CD4-positive, alpha-beta T cell treated with Interleukin-12 subunit alpha and Interleukin-12 subunit beta, for 1 hour (primary cell): Measurements from ENCODE around the gene LDHAL6B.

Experiments used
- DNase-seq: peaks from one replicate; pipeline ENCODE4 v3.0.0-alpha.2; 2020

Gene LDHAL6B

DNA sequence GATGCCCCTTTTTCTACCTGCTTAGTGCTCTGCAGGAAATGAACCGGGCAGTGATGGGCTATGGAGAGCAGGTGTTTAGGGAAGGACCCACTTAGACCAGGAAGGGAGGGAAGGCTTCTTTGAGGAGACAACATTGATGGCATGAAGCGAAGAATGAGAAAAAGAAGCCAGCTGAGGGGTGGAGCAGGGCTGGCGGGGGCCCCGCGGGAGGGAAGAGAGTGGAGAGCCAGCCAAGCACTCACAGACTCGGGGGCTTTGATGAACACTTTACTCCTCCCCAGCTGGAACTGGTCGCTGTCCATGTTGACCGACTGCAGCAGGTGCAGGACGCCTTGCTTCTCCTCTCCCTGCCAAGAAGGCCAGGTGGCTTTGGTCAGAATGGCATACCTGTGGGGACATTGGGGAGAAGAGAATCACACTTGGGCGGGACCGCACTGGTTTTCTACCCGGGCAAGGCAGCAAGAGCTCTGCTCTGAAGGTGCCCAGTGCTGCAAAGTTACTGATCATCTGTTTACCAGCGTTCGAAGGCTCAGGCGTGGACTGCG, 28.4 kb upstream of the LDHAL6B start:
- DNase-seq: no peak

DNA sequence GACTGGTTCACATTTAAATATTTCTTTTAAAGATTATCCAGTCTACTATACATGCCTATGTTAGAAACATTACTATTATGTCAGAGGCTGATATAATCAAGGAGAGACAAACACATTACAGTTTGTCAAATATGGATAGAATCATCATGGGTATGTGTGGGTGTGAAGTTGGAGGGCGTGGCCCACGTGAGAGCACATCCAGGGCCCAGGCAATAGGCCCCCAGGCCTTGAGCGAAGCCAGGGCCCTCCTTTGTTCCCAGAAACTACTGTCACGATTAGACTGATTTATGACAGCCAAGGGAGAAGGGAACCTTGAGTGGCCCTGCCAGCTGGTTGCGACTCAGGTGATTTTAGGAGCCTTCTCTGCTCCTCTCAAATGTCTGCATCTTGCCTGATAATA, 26.9 kb upstream of the LDHAL6B start:
- no peak for DNase-seq

DNA sequence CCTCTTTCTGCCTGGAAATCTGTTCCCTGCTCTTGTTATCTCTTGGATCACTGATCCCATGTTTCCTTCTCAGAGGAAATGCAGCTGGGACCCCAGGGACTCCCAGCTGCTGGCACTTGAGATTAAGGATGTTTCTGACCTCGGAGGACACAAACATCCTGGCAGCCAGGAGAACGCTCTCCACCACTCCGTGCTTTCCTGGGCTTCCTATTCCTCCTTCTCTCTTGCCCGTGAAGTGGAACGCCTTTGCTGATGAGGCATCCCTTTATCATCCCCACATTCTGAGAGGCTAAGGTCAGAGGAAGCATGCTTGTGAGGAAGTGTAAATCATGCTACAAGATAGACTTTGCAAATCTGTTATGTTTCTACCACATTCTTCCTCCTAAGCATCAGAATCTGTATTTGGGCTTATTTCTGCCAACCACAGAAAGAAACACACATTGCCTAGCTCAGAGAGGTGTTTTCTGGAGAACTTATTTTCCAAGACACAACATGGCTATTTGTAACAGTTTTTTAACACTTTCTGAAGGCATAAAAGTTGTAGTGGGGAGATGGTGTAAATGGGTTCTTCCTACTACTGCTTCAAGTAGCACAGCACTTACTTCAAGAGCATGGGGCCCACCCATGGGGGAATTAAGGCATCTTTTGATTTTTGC, 25.6 kb upstream of the LDHAL6B start:
- DNase-seq: no peak

DNA sequence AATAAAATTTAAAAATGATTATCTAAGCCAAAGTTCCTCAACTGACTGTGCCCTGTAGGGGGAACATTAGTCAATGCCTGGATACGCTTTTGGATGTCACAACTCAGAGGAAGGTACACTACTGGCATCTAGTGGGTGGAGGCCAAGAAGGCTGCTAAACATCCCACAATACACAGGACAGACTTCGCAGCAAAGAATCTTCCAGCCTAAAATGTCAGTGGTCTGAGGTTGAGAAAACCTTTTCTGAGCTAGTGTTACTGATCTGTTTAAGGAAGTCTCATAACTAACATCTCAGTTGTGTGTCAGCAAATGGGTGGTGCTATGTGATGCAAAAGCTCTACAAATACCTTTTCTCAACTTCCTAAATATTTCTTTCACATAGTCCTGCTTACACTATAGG, 20.9 kb upstream of the LDHAL6B start:
- no peak for DNase-seq

DNA sequence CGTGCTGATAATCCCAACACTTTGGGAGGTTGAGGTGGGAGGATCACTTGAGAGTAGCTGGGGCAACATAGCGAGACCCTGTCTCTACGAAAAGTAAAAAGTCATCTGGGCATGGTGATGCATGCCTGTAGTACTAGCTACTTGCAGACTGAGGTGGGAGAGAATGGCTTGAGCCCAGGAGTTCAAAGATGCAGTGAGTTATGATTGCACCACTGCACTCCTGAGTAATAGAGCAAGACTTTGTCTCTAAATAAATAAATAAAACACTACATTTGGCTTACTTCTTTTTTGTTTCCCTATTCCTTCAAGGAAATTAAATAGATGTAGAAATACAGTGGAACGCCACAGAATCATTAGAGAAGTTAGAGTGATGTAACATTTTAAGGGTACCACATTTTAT, 20.1 kb upstream of the LDHAL6B start:
- no peak for DNase-seq

DNA sequence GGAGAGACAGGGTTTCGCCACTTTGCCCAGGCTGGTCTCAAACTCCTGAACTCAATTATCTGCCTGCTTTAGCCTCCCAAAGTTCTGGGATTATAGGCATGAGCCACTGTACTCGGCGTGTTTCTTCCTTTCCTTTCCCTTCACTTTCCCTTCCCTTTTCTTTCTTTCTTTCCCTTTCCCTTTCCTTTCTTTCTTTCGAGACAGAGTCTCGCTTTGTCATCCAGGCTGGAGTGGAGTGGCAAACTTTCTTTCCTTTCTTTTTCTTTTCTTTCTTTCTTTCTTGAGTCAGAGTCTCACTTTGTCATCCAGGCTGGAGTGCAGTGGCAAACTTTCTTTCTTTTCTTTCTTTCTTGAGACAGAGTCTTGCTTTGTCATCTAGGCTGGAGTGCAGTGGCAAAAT, 17.4 kb upstream of the LDHAL6B start:
- no peak for DNase-seq

DNA sequence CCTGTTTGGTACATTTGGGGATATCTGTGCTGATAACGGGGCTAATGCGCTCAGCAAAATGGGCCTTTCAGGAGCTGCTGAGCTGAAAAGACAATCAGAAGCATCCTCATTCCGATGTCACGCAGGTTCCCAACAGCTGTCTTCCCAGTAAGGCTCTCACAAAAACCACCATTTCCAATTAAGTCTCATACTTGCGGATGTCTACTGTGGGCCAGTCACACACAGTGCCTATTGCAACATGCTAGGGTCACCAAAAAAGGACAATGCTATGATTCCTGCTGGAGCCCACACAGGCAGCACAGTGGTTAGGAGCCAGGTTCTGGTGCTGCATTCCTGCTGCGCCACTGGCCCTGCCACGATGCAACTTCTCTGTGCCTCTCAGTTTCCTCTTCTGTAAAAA, 16.4 kb upstream of the LDHAL6B start:
- DNase-seq: no peak

DNA sequence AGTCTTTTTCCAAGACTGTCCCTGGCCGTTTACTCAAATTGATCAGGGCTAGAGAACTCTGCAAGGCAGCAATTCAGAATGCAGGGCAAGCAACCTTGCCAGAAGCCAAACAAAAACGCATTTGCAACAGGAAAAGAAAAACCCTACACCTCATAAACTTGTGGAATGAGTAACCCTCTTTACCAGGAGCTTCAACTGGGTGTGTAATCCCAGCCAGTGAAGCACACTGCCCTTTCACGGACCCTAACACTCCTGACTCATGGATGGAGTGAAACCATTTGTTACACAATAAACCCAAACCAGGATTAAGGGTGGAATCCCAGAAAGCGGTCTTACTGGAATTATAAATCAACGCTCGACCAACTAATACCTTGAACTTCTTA, 14.8 kb upstream of the LDHAL6B start:
- DNase-seq: no peak

DNA sequence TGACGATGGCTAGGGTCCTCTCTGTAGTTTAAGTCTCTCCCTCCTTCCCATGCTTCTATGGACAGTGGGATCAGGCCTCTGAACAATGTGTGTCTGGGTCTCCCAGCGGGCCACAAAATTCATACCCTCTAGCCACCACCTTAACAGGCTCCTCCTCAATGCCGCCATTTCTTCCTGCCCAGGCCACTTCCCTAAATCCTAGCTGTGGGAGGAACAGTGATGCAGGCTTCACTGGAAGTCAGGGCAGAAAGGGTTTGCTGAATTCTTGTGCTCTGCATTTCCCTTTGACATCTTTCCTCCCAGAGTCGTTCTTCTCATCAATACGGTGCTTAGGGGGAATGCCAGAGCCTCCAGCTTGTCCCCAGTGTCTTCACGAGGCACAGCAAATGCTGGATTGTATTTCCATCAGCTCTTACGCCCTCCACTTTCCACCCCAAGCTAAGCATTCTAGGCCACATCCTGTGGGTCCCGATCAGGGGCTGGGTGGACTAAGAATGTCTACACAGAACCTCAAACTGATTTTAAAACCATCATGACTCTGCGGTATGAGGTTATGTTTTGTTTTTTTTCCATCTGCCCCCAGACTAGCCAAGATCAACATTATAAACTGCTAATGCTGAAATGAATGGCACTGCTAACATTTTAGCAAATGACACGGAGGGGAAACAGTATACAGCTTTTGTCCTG, 11.9 kb upstream of the LDHAL6B start:
- DNase-seq: no peak

DNA sequence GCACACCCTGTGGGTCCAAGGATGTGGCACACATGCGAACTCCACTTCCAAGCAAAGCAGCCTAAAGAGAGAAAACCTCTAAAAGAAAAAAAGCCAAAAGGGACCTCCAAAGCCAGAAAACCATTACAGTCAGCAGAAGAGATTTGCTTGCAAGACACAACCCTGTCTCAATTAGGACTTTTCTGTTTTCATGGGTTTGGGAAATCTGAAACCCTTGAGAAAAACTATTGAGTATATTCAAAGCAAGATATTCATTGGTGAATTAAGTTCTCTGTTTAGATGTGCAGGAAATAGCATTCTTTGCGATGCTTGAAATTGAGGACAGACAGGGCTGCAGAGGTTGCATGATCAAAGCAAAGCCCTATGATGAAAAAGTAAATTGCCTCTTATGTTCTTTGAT, 10.2 kb upstream of the LDHAL6B start:
- no peak for DNase-seq

DNA sequence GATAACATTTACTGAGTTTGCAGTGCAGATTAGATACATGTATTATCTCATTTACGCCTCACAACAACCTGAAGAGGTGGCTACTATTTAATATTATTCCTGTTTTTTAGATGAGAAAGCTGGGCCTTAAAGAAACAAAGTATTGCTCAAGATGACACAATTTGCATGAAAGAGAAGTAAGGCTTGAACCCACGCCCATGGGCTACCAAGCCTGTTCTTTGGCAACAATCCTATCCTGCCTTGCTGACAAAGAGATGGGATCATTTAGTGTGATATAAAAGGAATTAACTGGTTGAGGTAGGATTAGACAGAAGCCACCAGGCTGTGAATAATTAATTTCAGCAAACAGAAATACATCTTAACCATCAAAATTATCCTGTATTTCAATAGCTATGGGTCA, 9.2 kb upstream of the LDHAL6B start:
- DNase-seq: no peak

DNA sequence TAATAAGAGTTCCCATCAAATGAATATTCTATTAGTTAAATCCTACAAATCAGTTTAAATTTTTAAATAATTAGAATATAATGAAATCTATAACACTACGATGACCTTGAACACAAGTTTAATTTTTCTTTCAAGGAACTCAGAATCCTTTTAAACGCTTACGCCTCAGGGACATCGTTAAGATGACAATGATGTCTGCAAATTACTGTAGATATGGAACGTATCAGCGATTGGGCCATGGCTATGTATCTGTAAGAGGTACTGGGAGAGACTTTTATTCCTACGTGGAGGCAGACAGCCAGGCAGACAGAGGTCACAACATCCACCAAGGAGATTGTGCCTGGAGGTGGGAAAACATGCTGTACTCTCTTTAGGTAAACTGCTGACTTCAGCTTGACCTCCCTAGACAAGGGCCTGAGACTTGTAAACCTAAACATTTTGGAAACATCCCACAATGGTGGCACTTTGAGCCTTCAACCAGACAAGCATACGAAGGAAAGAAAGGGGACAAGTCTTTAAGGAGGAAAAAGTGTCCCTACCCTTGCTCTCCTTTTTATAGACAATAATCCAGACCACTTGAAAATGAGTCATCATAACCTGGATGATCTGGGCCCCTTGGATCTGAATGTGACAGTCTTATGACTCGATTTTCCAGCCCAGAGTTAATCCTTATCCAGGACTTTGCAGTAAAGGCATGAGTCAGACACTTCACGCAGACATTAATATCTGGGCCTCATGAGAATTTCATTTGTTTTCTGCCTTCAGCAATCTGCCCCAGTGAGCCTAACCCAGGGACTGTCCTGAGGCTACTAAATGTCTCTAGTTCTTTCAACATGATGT, 6.8 kb upstream of the LDHAL6B start:
- no peak for DNase-seq

DNA sequence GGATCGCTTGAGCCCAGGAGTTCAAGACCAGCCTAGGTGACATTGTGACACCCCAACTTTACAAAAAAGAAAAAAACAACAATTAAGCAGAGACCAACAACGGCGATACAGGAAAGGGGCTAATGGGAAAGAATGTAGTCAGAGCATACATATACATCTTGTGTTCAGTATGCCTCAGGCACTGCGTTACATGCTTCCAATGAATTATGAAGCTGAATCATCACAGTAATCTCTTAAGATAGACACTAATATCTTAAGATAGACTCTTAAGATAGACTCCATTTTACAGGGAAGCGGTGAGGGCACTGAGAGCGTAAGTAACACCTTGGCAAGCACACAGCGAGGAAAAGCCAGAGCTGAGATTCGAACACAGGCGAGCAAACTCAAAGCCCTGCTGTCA, 6.1 kb upstream of the LDHAL6B start:
- no peak for DNase-seq

DNA sequence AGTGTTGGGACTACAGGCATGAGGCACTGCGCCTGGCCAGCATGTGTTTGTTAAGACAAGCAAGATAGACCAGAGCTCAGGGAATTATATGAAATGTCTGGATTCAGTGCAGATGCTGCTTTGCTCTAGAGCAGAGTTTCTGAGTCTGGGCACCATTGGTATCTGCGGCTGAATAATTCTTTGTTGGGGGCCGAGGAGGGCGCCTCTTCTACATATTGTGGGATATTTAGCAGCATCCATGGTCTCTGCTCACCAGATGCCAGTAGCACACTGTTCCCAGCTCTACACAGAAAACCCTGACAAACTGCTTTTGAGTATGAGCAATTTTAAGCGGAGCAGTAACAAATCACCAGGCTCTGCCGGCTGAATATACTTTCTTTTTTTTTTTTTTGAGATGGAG, 3.6 kb upstream of the LDHAL6B start:
- DNase-seq: no peak

DNA sequence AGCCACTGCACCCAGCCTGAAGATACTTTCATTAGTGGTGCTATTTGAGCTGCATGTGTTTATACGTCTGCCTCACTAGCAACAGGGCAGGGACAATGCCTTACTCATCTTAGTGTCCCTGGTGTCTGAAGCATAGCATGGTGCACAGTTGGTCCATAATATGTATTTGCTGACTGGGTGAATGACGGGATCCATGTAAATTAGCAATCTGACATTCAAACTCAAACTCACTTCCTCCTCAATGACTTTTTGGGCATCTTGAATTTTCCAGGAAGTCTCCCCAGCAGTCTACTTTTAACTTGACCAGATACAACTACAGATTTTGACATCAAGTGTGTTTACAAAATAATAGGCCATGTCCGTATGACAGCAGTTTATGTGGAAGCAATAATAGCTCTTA, 3.0 kb upstream of the LDHAL6B start:
- no peak for DNase-seq

DNA sequence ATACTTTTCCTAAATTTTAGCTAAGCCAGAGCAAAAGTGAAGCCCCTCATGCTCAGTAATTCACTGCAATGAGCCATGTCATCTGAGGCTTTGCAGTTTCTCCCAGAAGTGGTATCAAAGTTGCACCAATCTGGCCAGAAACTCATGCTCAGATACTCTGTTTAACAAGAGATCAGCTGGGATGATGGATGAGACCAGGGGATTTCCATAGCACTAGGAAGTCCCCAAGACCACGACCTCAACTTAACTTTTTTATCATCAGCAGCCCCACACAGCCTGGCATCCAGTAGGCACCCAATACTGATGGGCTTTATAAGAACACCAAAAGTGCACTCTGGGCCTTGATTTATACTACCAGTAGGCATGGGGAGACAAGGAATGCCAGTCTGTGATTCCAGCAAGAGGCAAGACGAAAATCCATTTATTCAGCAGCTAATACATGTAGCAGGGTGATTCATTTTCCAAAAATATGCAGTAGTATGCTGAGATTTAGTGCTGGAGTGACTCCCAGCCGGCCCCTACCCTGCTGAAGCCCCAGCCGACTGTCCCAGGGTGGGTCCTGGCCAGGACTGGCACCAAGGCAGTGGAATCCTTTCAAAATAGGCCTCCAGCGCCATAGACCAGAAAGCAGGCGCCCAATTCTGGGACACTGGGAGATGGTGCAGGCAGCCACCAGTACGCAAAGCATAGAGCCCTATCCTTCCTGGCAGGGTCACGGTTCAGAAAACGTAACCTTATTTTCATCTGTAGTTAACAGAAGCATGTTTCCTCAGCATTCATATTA, 612 bp upstream of the LDHAL6B start:
- DNase-seq: no peak

DNA sequence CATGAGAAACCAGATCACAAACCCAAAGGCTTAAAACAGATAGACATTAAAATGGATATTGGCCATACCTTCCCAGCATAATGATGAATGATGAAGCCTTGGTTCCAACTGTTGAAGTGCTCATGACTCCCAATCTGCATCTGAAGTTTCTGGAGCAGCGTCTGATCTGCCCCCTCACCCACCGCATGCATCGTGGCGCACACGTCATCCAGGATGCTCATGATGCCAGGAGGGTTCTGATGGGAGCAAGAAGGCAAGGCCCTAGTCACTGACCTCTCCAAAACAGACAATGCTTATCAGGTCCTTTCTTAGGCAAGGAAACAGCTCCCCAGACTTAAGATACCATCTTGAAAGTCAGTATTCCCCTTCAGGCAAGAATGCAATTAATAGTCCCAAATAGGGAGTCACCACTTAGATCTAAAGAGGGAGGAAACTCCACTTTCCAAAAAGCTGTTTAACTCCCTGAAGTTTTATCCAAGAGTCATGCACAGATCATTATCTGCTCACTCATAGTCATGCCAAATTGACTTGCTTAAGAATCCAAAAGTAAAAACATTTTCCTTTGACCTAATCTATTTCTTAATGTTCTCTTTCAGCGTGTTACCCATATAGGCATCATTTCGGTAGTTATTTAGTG, 2.1 kb downstream of the LDHAL6B start:
- DNase-seq: no peak

DNA sequence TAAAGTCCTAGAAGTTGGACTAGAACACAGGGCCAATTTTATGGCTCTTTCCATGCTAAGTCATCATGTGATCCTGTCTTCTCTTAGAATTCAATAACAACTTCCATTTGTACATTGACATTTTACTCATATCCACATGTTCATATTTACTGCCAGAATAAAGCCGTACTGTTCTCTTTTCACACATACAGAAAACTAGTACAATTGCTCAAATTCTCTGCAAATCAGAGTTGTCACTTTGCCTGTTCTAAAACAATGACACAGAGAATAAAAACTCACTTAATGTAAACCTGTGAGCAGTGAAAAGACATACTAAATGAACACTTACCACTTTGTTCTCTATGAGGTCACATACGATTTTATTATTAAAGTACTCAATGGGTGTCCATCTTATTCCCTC, 3.5 kb downstream of the LDHAL6B start:
- DNase-seq: no peak

DNA sequence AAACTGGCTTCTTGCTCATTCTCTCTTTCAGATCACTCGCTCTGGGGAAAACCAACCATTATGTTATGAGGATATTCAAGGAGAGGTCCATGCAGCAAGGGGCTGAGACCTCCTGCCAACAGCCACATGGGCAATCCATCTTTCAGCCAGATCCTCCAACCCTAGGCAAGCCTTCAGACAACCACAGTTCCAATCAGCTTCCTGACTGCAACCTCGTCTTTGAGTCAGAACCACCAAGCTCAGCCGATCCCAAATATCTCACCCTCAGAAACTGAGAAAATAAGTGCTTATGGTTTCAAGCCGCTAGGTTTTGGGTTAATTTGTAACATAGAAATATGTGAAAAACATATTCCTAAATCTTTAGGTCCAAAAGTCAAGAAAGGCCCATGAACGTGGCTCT, 10.3 kb downstream of the LDHAL6B start:
- DNase-seq: no peak

DNA sequence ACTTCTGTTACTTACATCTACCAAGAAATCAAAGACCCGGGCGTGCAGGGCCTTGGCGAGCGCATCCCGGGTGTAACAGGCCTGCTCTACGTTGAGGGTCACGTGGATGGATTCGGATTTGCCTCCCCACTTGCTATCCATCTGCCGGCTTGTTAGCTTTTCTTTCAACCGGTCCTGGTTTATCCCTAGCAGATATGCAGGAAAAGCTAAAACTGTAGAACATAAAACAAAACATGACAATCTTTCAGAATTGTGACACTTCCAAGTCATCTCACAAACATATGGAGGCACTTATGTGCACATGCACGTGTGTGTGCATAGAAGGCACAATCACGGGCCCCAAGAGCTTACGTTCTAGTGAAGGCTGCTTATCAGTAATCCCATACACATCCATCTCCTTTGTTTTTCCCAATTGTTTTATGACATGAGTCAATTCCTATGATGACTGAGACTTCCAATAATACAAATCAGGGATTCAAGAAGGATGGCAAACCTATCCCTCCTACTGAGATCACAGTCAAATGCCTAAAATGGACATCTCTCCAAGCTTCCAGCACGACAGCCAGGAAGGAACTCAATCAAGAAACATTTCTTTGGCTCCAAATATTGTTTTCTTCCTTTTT, 11.3 kb downstream of the LDHAL6B start:
- DNase-seq: no peak

DNA sequence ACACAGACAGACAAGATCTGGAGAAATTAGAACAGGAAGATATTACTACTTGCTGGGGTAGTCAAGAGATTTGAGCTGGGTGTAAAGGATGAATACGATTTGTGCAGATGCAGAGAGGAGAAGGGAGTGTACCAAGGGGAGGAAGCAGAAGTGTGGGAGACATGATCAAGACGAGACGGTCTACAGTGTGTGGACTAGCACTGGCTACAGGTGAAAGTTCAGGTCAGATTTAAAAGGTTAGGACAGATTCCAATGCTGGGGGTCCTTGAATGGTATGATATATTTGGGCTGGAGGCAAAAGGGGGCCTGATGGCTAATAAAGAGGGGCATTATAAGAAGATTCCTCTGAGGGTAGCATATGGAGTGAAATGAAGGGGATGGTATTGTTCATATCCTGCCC, 12.1 kb downstream of the LDHAL6B start:
- no peak for DNase-seq
